HUES6 (cell line): ENCODE results near the gene TNFSF11.

Experiments used
- H3K27ac ChIP-seq: 2 replicates; pipeline ENCODE4 v1.7.0; 2013; ENCODE audit warnings: low read depth, mild to moderate bottlenecking, low read length, inconsistent platforms
- H3K27me3 ChIP-seq: 2 replicates; pipeline ENCODE4 v1.6.1; 2013; ENCODE audit warnings: low read length; ENCODE audit not compliant: control insufficient read depth, insufficient read depth
- H3K36me3 ChIP-seq: 2 replicates; pipeline ENCODE4 v1.6.1; 2013; ENCODE audit warnings: low read length; ENCODE audit not compliant: control insufficient read depth, insufficient read depth
- H3K4me1 ChIP-seq: 2 replicates; pipeline ENCODE4 v1.6.1; 2013; ENCODE audit warnings: low read length; ENCODE audit not compliant: control insufficient read depth, insufficient read depth
- H3K4me3 ChIP-seq: 2 replicates; pipeline ENCODE4 v1.5.1; 2013; ENCODE audit warnings: low read depth, low read length
- H3K9ac ChIP-seq: one replicate; pipeline ENCODE4 v1.6.1; 2013; ENCODE audit warnings: mild to moderate bottlenecking, low read length
- H3K9me3 ChIP-seq: 2 replicates; pipeline ENCODE4 v1.6.1; 2013; ENCODE audit warnings: low read depth, low read length; ENCODE audit not compliant: control insufficient read depth, insufficient read depth

Gene TNFSF11

DNA sequence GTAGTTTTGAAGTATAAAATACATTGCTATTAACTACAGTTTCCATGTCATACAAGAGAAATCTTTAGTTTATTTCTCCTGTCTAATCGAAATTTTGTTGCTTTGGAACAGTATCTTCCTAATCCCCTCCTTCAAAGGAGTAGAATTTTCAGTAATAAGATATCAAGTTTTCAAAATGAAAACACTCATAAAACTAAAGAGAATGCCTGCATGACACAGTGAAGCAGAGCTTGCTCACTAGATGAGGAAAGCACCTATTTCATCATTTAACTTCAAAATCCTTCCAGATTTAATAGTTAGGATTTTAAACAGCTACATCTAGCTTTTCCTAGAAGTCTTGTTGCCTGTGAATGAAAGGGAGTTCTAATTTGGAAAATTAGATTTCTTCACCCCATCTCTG lies 80.8 kb downstream of the TNFSF11 start:
- no peaks in the 10 kb centered on the region for H3K9me3 ChIP-seq

DNA sequence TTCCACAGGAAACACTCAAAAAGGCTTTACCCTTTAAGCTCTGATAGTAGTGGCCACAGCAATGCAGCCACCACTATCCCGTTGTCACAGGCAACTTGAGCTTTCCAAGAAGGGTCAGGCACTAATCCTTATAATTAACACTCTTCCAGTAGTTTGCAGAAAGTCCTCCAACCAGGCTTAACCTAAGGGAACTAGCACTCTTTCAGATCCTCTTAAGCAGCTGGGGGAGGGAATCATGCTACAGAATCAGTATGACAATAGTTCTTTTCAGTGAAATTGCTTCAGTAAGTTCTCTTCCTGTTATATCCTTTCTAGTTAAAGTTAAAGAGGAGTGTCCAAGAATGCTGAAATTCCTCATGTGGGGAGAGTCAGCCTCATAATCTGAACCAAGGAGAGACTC lies 82.2 kb downstream of the TNFSF11 start:
- H3K9ac ChIP-seq = no peak overlapping the region
- no peak overlapping the region for H3K27ac ChIP-seq
- no peaks in the 10 kb centered on the region for H3K9me3 ChIP-seq
- H3K4me1 ChIP-seq = peaks cover 20% of the 10 kb centered on the region
- H3K27me3 ChIP-seq = no peaks in the 10 kb centered on the region
- no peak overlapping the region for H3K4me3 ChIP-seq
- H3K36me3 ChIP-seq = no peaks in the 10 kb centered on the region

More for the DNA sequence above, 80.8 kb downstream of the TNFSF11 start:
- Histone ChIP-seq H3K9ac (no peak overlapping the region), H3K27ac (no peak overlapping the region), H3K27me3 (no peaks in the 10 kb centered on the region), H3K36me3 (no peaks in the 10 kb centered on the region), H3K4me1 (peaks cover 20% of the 10 kb centered on the region), H3K4me3 (no peak overlapping the region)

DNA sequence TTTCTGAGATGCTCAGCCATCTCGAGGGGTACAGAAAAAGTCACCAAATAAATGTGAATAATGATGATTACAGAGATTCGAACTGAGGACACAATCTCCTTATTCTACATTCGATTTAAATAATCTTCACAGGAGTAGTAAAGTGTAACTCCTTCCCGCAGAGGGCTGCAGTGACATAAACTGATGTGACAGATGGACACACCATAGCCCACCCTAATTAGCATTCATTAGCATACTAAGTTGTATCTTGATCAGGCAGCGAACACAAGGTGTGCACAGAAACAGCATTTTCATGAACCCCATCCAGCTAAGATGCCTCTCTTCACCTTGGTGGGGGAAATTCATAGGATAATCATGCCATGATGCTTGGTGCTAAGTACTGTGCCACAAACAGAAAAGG lies 83.0 kb downstream of the TNFSF11 start:
- Histone ChIP-seq H3K27ac (no peak overlapping the region), H3K9ac (no peak overlapping the region), H3K4me3 (no peak overlapping the region)

More for the DNA sequence above, 83.0 kb downstream of the TNFSF11 start:
- Histone ChIP-seq H3K4me1 (peaks cover 20% of the 10 kb centered on the region), H3K36me3 (no peaks in the 10 kb centered on the region), H3K9me3 (no peaks in the 10 kb centered on the region), H3K27me3 (no peaks in the 10 kb centered on the region)
